HG02840 (cell line): ENCODE results near the gene GOLGA1.
"Not testable (repeated sequence)": the region's sequence is repeated elsewhere in the genome, so short reads cannot be mapped to it uniquely, and the experiment has no call there.

Experiments
- ATAC-seq: cut with Tn5 transposase; IDR thresholded peaks from one replicate; pipeline ENCODE4 v1.9.1; 2021; ENCODE audit warnings: mild to moderate bottlenecking, moderate library complexity, moderate number of reproducible peaks; ENCODE audit not compliant: unreplicated experiment, low FRiP score

Gene GOLGA1

GRCh38 chr9:124860582-124861341, 80.1 kb downstream of the GOLGA1 start:
- no peak for ATAC-seq

- no peak for ATAC-seq
Observed at GRCh38 chr9:124859803-124860581, 80.9 kb downstream of the GOLGA1 start.

GRCh38 chr9:124858330-124859046, 82.4 kb downstream of the GOLGA1 start:
- ATAC-seq = no peak

- ATAC-seq = no peak
Observed at GRCh38 chr9:124857533-124858162, 83.2 kb downstream of the GOLGA1 start.

- ATAC-seq = no peak
Observed at GRCh38 chr9:124855944-124856765, 84.7 kb downstream of the GOLGA1 start.

- ATAC-seq = no peak
Observed at GRCh38 chr9:124855566-124855943, 85.3 kb downstream of the GOLGA1 start.

- no peak for ATAC-seq
Observed at GRCh38 chr9:124854822-124855221, 86.1 kb downstream of the GOLGA1 start.

- no peak for ATAC-seq
Observed at GRCh38 chr9:124854161-124854560, 86.7 kb downstream of the GOLGA1 start.

GRCh38 chr9:124853605-124854143, 87.2 kb downstream of the GOLGA1 start:
- no peak for ATAC-seq

GRCh38 chr9:124852829-124853531, 87.9 kb downstream of the GOLGA1 start, which contains the start of gene WDR38:
WDR38 (plus strand) TSS chr9:124853460; CDS start chr9:124853532, 72 bp downstream.
- ATAC-seq = no peak

- ATAC-seq = no peak
Observed at GRCh38 chr9:124852121-124852828, 88.6 kb downstream of the GOLGA1 start.

- no peak for ATAC-seq
Observed at GRCh38 chr9:124849801-124850200, 91.1 kb downstream of the GOLGA1 start.

- no peak for ATAC-seq
Observed at GRCh38 chr9:124846969-124847368, 93.9 kb downstream of the GOLGA1 start.

- not testable (repeated sequence) for ATAC-seq
Observed at GRCh38 chr9:124846467-124846866, 94.4 kb downstream of the GOLGA1 start.

GRCh38 chr9:124844291-124844690, 96.6 kb downstream of the GOLGA1 start:
- no peak for ATAC-seq

GRCh38 chr9:124843456-124844034, 97.3 kb downstream of the GOLGA1 start:
- no peak for ATAC-seq

- ATAC-seq = no peak
Observed at GRCh38 chr9:124841075-124841821, 99.6 kb downstream of the GOLGA1 start.
